ENCODE measurements around the gene CSTA. TPM values are rescaled to one million over a fixed set of nuclear protein-coding genes. Genes with fewer than 3 reads are reported as not detected.

Gene CSTA
- total and polyA plus RNA-seq, 2 donors from 2014 or later: 0.80 to 4.6 TPM

GRCh38 chr3:122298239-122298638, 26.8 kb upstream of the CSTA start:
- H3K36me3 ChIP-seq (ENCODE audit: control insufficient read depth in 2 of 3, insufficient read depth in 3 of 3, low read length in 3 of 3): no peaks in the 10 kb centered on the region
- no peak for DNase-seq
- H3K4me3 ChIP-seq (ENCODE audit: low read length in 3 of 3): no peak overlapping the region
- peaks cover 0 to 31% (median 18%) of the 10 kb centered on the region in 3 donors for H3K4me1 ChIP-seq (ENCODE audit: control insufficient read depth in 2 of 3, insufficient read depth in 2 of 3, low read depth in 1 of 3, low read length in 3 of 3)
- TF ChIP-seq CTCF (IDR thresholded peaks at IDR 0.05; ENCODE audit: borderline replicate concordance, extremely low read depth, insufficient read depth): no peak
- FAIRE-seq: no peak
- H3K9ac ChIP-seq (ENCODE audit: low read length in 3 of 3): no peak overlapping the region
- H3K27ac ChIP-seq (ENCODE audit: low read depth in 2 of 2, low read length in 2 of 2): no peak overlapping the region
- intact Hi-C loops (cut with DNase I): no loop called here
- H3K27me3 ChIP-seq (ENCODE audit: control insufficient read depth, insufficient read depth, low read length): no peaks in the 10 kb centered on the region
- no peaks in the 10 kb centered on the region for H3K9me3 ChIP-seq (ENCODE audit: control insufficient read depth in 2 of 3, insufficient read depth in 1 of 3, low read length in 3 of 3)

GRCh38 chr3:122299215-122299614, 25.8 kb upstream of the CSTA start:
- no peaks in the 10 kb centered on the region for H3K36me3 ChIP-seq (ENCODE audit: control insufficient read depth in 2 of 3, insufficient read depth in 3 of 3, low read length in 3 of 3)
- H3K9ac ChIP-seq (ENCODE audit: low read length in 3 of 3): no peak overlapping the region
- no peak for TF ChIP-seq CTCF (IDR thresholded peaks at IDR 0.05; ENCODE audit: borderline replicate concordance, extremely low read depth, insufficient read depth)
- intact Hi-C loops (cut with DNase I): no loop called here
- no peaks in the 10 kb centered on the region for H3K27me3 ChIP-seq (ENCODE audit: control insufficient read depth, insufficient read depth, low read length)
- FAIRE-seq (no peak), DNase-seq (no peak)
- no peak overlapping the region for H3K4me3 ChIP-seq (ENCODE audit: low read length in 3 of 3)
- no peak overlapping the region for H3K27ac ChIP-seq (ENCODE audit: low read depth in 2 of 2, low read length in 2 of 2)
- H3K4me1 ChIP-seq (ENCODE audit: control insufficient read depth in 2 of 3, insufficient read depth in 2 of 3, low read depth in 1 of 3, low read length in 3 of 3): peaks cover 0 to 25% (median 18%) of the 10 kb centered on the region in 3 donors
- H3K9me3 ChIP-seq (ENCODE audit: control insufficient read depth in 2 of 3, insufficient read depth in 1 of 3, low read length in 3 of 3): no peaks in the 10 kb centered on the region

GRCh38 chr3:122299872-122300460, 25.1 kb upstream of the CSTA start:
- Histone ChIP-seq H3K4me1 (ENCODE audit: control insufficient read depth in 2 of 3, insufficient read depth in 2 of 3, low read depth in 1 of 3, low read length in 3 of 3) (peaks cover 0 to 18% (median 12%) of the 10 kb centered on the region in 3 donors), H3K9ac (ENCODE audit: low read length in 3 of 3) (no peak overlapping the region), H3K9me3 (ENCODE audit: control insufficient read depth in 2 of 3, insufficient read depth in 1 of 3, low read length in 3 of 3) (no peaks in the 10 kb centered on the region), H3K27me3 (ENCODE audit: control insufficient read depth, insufficient read depth, low read length) (no peaks in the 10 kb centered on the region), H3K27ac (ENCODE audit: low read depth in 2 of 2, low read length in 2 of 2) (no peak overlapping the region), H3K4me3 (ENCODE audit: low read length in 3 of 3) (no peak overlapping the region), H3K36me3 (ENCODE audit: control insufficient read depth in 2 of 3, insufficient read depth in 3 of 3, low read length in 3 of 3) (no peaks in the 10 kb centered on the region)
- FAIRE-seq (peak; percentile 98), DNase-seq (no peak)
- TF ChIP-seq CTCF (IDR thresholded peaks at IDR 0.05; ENCODE audit: borderline replicate concordance, extremely low read depth, insufficient read depth): peak; percentile 39
- intact Hi-C loops (cut with DNase I): no loop called here

GRCh38 chr3:122301063-122301462, 24.0 kb upstream of the CSTA start:
- H3K4me3 ChIP-seq (ENCODE audit: low read length in 3 of 3): no peak overlapping the region
- intact Hi-C loops (cut with DNase I): no loop called here

More at GRCh38 chr3:122301063-122301462, 24.0 kb upstream of the CSTA start:
- peaks cover 0 to 15% (median 2%) of the 10 kb centered on the region in 3 donors for H3K4me1 ChIP-seq (ENCODE audit: control insufficient read depth in 2 of 3, insufficient read depth in 2 of 3, low read depth in 1 of 3, low read length in 3 of 3)
- no peaks in the 10 kb centered on the region for H3K36me3 ChIP-seq (ENCODE audit: control insufficient read depth in 2 of 3, insufficient read depth in 3 of 3, low read length in 3 of 3)
- TF ChIP-seq CTCF (IDR thresholded peaks at IDR 0.05; ENCODE audit: borderline replicate concordance, extremely low read depth, insufficient read depth): no peak
- FAIRE-seq (no peak), DNase-seq (no peak)
- no peak overlapping the region for H3K9ac ChIP-seq (ENCODE audit: low read length in 3 of 3)
- H3K9me3 ChIP-seq (ENCODE audit: control insufficient read depth in 2 of 3, insufficient read depth in 1 of 3, low read length in 3 of 3): no peaks in the 10 kb centered on the region
- no peaks in the 10 kb centered on the region for H3K27me3 ChIP-seq (ENCODE audit: control insufficient read depth, insufficient read depth, low read length)
- no peak overlapping the region for H3K27ac ChIP-seq (ENCODE audit: low read depth in 2 of 2, low read length in 2 of 2)

Data from kidney (tissue), 14 donors.